K562 (cell line): ENCODE measurements around the gene XAGE3. TPM values are rescaled to one million over a fixed set of nuclear protein-coding genes. Genes with fewer than 3 reads are reported as not detected.

Source experiments
- ATAC-seq: fragments of 200-7000 bp; cut with Tn5 transposase; 3 replicates; pipeline ENCODE4 v1.9.1; 2020; ENCODE audit warnings: moderate library complexity
- BruUV-seq: library from RNA; stranded (reverse); fragments of 400-500 nt; replicated peaks from 2 replicates; lab custom pipeline; 2021; lab: Mats Ljungman, UMichigan
- CTCF ChIA-PET: fragments of 300-600 bp; formaldehyde crosslinking; extraction: SDS; loops from one replicate; lab custom pipeline; 2021; ENCODE audit warnings: low intra/inter-chr PET ratio; lab: Yijun Ruan, JAX
- POLR2A ChIA-PET: fragments of 300-600, 350-650 bp; sonication (Branson Sonifier 250); formaldehyde crosslinking; extraction: SDS; loops from one replicate; lab custom pipeline; 2021; ENCODE audit warnings: antibody characterized with exemption, inconsistent platforms; lab: Yijun Ruan, JAX
- DNase-seq, 4 experiments: peaks; one replicate each; pipeline versions ENCODE4 v3.0.0 to v3.0.0-alpha.2; 2011 to 2018; ENCODE audit warnings: low spot score in 3 of 4, mixed read lengths in 3 of 4; ENCODE audit errors: extremely low read depth in 1 of 4
- FAIRE-seq: peaks from 2 replicates; lab custom pipeline; 2011; peaks lifted over from hg19 to GRCh38; lab: Jason Lieb, UNC
- H2AFZ ChIP-seq: 2 replicates; pipeline ENCODE4 v1.6.0; 2011; ENCODE audit warnings: low read depth, low read length, control low read depth, inconsistent platforms
- H3K27ac ChIP-seq: fragments of 200-600 bp; 3 replicates; pipeline ENCODE4 v1.8.0; 2011; ENCODE audit warnings: low read depth, mild to moderate bottlenecking, control low read depth, inconsistent platforms, low read length, moderate library complexity, mixed read lengths; ENCODE audit errors: extremely low read depth
- H3K27me3 ChIP-seq, 2 experiments: fragments of 300-600 bp in 1 of 2; 2 replicates in 1 of 2; 3 replicates in 1 of 2; pipeline versions ENCODE4 v1.6.0 to v1.8.0; 2011; ENCODE audit warnings: inconsistent platforms in 2 of 2, low read length in 2 of 2, mild to moderate bottlenecking in 1 of 2, mixed read lengths in 1 of 2, moderate library complexity in 1 of 2; ENCODE audit not compliant: control insufficient read depth in 2 of 2, insufficient read depth in 2 of 2
- H3K36me3 ChIP-seq: fragments of 300-600 bp; 3 replicates; pipeline ENCODE4 v1.8.0; 2011; ENCODE audit warnings: mild to moderate bottlenecking, low read length, inconsistent platforms; ENCODE audit not compliant: control insufficient read depth, insufficient read depth
- H3K4me1 ChIP-seq, 2 experiments: fragments of 200-600 bp in 1 of 2; replicated peaks in 1 of 2; 2 replicates in 1 of 2; 3 replicates in 1 of 2; pipeline versions ENCODE4 v1.5.1 to v1.8.0; 2011; ENCODE audit warnings: inconsistent platforms in 2 of 2, low read length in 2 of 2, mild to moderate bottlenecking in 1 of 2, mixed read lengths in 1 of 2, moderate library complexity in 1 of 2; ENCODE audit not compliant: control insufficient read depth in 2 of 2, insufficient read depth in 2 of 2
- H3K4me2 ChIP-seq: 2 replicates; pipeline ENCODE4 v1.6.1; 2011; ENCODE audit warnings: low read length, control low read depth, inconsistent platforms, mixed read lengths; ENCODE audit not compliant: insufficient read depth
- H3K4me3 ChIP-seq: fragments of 200-600 bp; sonication (generic), shearing (Covaris generic); 2 replicates; pipeline ENCODE4 v1.5.1; 2016; ENCODE audit warnings: control low read depth, inconsistent platforms
- H3K79me2 ChIP-seq: fragments of 200-600 bp; 3 replicates; pipeline ENCODE4 v1.8.0; 2011; ENCODE audit warnings: low read length, inconsistent platforms; ENCODE audit not compliant: control insufficient read depth, insufficient read depth
- H3K9ac ChIP-seq, 2 experiments: 2 replicates each; pipeline versions ENCODE4 v1.6.0 to v1.6.1; 2011; ENCODE audit warnings: low read depth in 2 of 2, low read length in 2 of 2, control low read depth in 1 of 2, inconsistent platforms in 1 of 2, mild to moderate bottlenecking in 1 of 2, mixed read lengths in 1 of 2; ENCODE audit not compliant: insufficient read depth in 1 of 2
- H3K9me1 ChIP-seq: one replicate; pipeline ENCODE4 v1.6.0; 2011; ENCODE audit warnings: inconsistent platforms, mild to moderate bottlenecking, low read length, moderate library complexity; ENCODE audit not compliant: control insufficient read depth, insufficient read depth
- H3K9me3 ChIP-seq: replicated peaks from 2 replicates; pipeline ENCODE4 v1.5.1; 2011; ENCODE audit warnings: low read depth, low read length, inconsistent platforms; ENCODE audit not compliant: control insufficient read depth, insufficient read depth
- H4K20me1 ChIP-seq: replicated peaks from 2 replicates; pipeline ENCODE4 v1.6.1; 2011; ENCODE audit warnings: low read length, inconsistent platforms, mixed read lengths; ENCODE audit not compliant: control insufficient read depth, insufficient read depth
- FOXA1 ChIP-seq: fragments of 450-650 bp; IDR thresholded peaks from 2 replicates; pipeline ENCODE4 v1.6.1; 2016; ENCODE audit warnings: mild to moderate bottlenecking, borderline replicate concordance
- ZNF197 ChIP-seq: fragments of 200-800 bp; sonication (Bioruptor generic); IDR thresholded peaks from 2 replicates; pipeline ENCODE4 v1.6.1; 2016; ENCODE audit warnings: low read depth, missing genetic modification characterization, missing compliant biosample characterization
- ZNF444 ChIP-seq: fragments of 250-450 bp; sonication (Bioruptor Pico); IDR thresholded peaks from 2 replicates; pipeline ENCODE4 v1.4.0; 2020; ENCODE audit warnings: mild to moderate bottlenecking, moderate library complexity
- WGBS: fragments of 100-300 bp; shearing (Covaris generic); methylation state at CpG from one replicate; pipeline ENCODE4 v1.1.6; 2016; ENCODE audit warnings: low coverage, mixed read lengths; ENCODE audit not compliant: insufficient coverage; ENCODE audit errors: missing lambda C conversion rate; 5-methylcytosine and 5-hydroxymethylcytosine counted together
- in situ Hi-C: fragments of 300-500 bp; cut with MboI; formaldehyde crosslinking; loops from 4 replicates; pipeline ENCODE4 v1.15.0; 2018; ENCODE audit warnings: inconsistent platforms, mixed read lengths
- intact Hi-C: fragments of 100-400 bp; cut with micrococcal nuclease; formaldehyde crosslinking; loops from 2 replicates; pipeline ENCODE4 v1.14.2; 2022
- polyA plus RNA-seq, 8 experiments: library from polyadenylated mRNA; depleted of rRNA in 4 of 8; stranded (reverse) in 5 of 8; unstranded in 3 of 8; fragments of >200 nt; fragmentation: Nextera tagmentation in 2 of 8; fragmentation: Illumina TruSeq in 1 of 8; extraction: Ambion mirVana in 2 of 8; extraction: Trizol in 1 of 8; gene quantifications; 2 replicates each; pipeline versions ENCODE4 v1.2.1 to v1.2.3, GENCODE V29; 2011 to 2014; ENCODE audit warnings: inconsistent platforms in 1 of 8, missing spikeins in 1 of 8
- total RNA-seq, 7 experiments: library from RNA; depleted of rRNA in 6 of 7; stranded (reverse); fragments of >200 nt in 6 of 7; fragmentation: Illumina TruSeq in 2 of 7; extraction: Trizol in 2 of 7; gene quantifications; 2 replicates each; pipeline versions ENCODE4 v1.2.1 to v1.2.3, GENCODE V29; 2011 to 2021; ENCODE audit warnings: low replicate concordance in 1 of 7
- TF ChIP-seq, protein P1 (sequence below): sonication (generic); formaldehyde crosslinking; IDR thresholded peaks from 2 replicates; pipeline ENCODE4 v1.8.1; 2022; ENCODE audit warnings: missing genetic modification reagents

XAGE3 gene
- total and polyA plus RNA-seq, 9 of the 15 experiments (the other 6 are each of a cell fraction or from before 2014, with no cell fraction given), result 0.15 to 0.21 TPM; not detected in 7

DNA sequence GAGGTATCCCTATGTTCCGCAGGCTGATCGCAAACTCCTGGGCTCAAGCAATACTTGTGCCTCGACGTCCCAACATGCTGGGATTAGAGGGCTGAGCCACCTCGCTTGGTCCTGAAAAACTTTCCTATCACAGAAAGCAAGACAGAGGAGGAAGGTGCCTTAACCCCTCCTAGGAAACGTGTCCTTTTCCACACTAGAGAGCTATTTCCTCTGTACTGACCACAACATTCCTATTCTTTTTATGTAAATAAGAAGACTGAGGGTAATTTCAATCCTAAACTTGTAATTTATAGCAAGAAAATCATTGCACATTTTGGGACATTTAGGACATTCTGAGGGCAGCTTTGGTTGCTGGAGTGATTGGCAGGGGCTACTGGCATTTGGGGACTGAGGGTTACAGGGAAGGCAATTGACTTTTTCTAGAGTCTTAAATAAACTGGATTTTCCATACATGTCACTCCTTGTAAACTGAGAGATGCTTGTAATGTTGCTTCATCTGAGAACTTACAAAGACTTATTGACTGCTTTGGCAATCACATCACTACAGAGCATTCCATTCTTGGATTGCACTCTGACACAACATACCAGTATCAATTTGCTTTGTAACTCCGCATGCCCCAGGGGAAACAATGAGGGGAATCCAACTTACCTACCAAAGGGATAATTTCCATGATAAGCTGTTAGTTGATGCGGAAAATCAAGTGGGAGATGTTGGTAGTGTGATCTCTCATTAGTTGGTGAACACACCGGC lies 15.6 kb downstream of the XAGE3 start:
- H2AFZ ChIP-seq, result no peak overlapping the region
- H3K27me3 ChIP-seq, result peaks cover 0 to 6% of the 10 kb centered on the region in 2 experiments; a peak in 2 of 5 replicates
- ATAC-seq (no peak), DNase-seq (no peak)
- H3K4me2 ChIP-seq, result no peak overlapping the region
- no peaks in the 10 kb centered on the region for H3K4me1 ChIP-seq
- no peaks in the 10 kb centered on the region for H3K9me3 ChIP-seq
- H3K9ac ChIP-seq, result no peak overlapping the region
- no peaks in the 10 kb centered on the region for H3K36me3 ChIP-seq
- intact Hi-C loops (no loop called here), in situ Hi-C loops (no loop called here)
- CTCF ChIA-PET, result no interaction called here
- no peak overlapping the region for H3K27ac ChIP-seq
- 0% methylated on average over 8 of the region's 9 CpGs for WGBS
- no TSS peak for BruUV-seq
- TF ChIP-seq ZNF444 (CRISPR knock-in tag) (no peak), FOXA1 (no peak), ZNF197 (CRISPR knock-in tag) (no peak)
- TF ChIP-seq, protein P1, sequence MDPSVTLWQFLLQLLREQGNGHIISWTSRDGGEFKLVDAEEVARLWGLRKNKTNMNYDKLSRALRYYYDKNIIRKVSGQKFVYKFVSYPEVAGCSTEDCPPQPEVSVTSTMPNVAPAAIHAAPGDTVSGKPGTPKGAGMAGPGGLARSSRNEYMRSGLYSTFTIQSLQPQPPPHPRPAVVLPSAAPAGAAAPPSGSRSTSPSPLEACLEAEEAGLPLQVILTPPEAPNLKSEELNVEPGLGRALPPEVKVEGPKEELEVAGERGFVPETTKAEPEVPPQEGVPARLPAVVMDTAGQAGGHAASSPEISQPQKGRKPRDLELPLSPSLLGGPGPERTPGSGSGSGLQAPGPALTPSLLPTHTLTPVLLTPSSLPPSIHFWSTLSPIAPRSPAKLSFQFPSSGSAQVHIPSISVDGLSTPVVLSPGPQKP (CRISPR knock-in tag), result no peak
- TF ChIP-seq, all 486 proteins: peak for 0
- Histone ChIP-seq H3K9me1 (no peaks in the 10 kb centered on the region), H3K4me3 (no peak overlapping the region), H4K20me1 (no peaks in the 10 kb centered on the region), H3K79me2 (no peaks in the 10 kb centered on the region)
- FAIRE-seq, result no peak
- POLR2A ChIA-PET, result no interaction called here
